H1 (cell line): ENCODE data around the gene ZNF69.
"Not testable (repeated sequence)": the region's sequence is repeated elsewhere in the genome, so short reads cannot be mapped to it uniquely, and the experiment has no call there.

Experiments
- EP300 ChIP-seq, 2 experiments: IDR thresholded peaks; 1 replicate in 1 of 2; 2 replicates in 1 of 2; pipeline ENCODE4 v1.6.1; 2011 to 2012; ENCODE audit warnings: low read depth in 2 of 2, low read length in 2 of 2, mild to moderate bottlenecking in 2 of 2, borderline replicate concordance in 1 of 2, inconsistent platforms in 1 of 2, moderate library complexity in 1 of 2
- KDM1A ChIP-seq: fragments of 200-600, 300-600 bp; sonication (generic); IDR thresholded peaks from 2 replicates; pipeline ENCODE4 v1.7.1; 2016; ENCODE audit warnings: mild to moderate bottlenecking, low read length, borderline replicate concordance
- TF ChIP-seq, protein P1 (sequence below): IDR thresholded peaks from 2 replicates; pipeline ENCODE4 v1.6.1; 2011; ENCODE audit warnings: low read depth, mild to moderate bottlenecking, low read length; ENCODE audit not compliant: insufficient read depth

DNA sequence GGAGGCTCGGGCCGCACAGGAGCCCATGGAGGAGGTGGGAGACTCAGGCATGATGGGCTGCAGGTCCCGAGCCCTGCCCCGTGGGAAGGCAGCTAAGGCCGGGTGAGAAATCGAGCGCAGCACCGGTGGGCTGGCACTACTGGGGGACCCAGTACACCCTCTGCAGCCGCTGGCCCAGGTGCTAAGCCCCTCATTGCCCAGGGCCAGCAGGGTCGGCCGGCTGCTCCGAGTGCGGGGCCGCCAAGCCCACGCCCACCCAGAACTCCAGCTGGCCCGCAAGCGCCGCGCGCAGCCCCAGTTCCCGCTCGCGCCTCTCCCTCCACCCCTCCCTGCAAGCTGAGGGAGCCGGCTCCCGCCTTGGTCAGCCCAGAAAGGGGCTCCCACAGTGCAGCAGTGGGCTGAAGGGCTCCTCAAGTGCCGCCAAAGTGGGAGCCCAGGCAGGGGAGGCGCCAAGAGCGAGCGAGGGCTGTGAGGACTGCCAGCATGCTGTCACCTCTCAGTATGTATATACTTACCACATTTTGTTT, 53.8 kb downstream of the ZNF69 start:
- not testable (repeated sequence) for TF ChIP-seq KDM1A; EP300 (IDR thresholded peaks at IDR 0.05; ENCODE audit: borderline replicate concordance in 1 of 2, low read depth in 2 of 2, low read length in 2 of 2)
- TF ChIP-seq, protein P1, sequence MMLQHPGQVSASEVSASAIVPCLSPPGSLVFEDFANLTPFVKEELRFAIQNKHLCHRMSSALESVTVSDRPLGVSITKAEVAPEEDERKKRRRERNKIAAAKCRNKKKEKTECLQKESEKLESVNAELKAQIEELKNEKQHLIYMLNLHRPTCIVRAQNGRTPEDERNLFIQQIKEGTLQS, result not testable (repeated sequence)
